CD14-positive monocyte (primary cell): ENCODE data around the gene TSPEAR. TPM values are rescaled to one million over a fixed set of nuclear protein-coding genes. Genes with fewer than 3 reads are reported as not detected.

Source experiments
- DNase-seq, 3 donors: peaks; one replicate each; pipeline ENCODE4 v3.0.0-alpha.2; 2011 to 2022
- H2AFZ ChIP-seq: 2 replicates; pipeline ENCODE4 v1.6.0; 2012; ENCODE audit warnings: mild to moderate bottlenecking, low read depth, low read length, inconsistent platforms; ENCODE audit not compliant: insufficient read depth, poor library complexity, severe bottlenecking
- H3K27ac ChIP-seq, 2 donors: 1 replicate in 1 of 2; 2 replicates in 1 of 2; pipeline ENCODE4 v1.5.1; 2012 to 2013; ENCODE audit warnings: low read length in 2 of 2, control low read depth in 1 of 2, inconsistent platforms in 1 of 2, low read depth in 1 of 2, mild to moderate bottlenecking in 1 of 2
- H3K27me3 ChIP-seq, 2 donors: one replicate each; pipeline versions ENCODE4 v1.6.0 to v1.6.1; 2011 to 2013; ENCODE audit warnings: low read length in 2 of 2; ENCODE audit not compliant: control insufficient read depth in 2 of 2, insufficient read depth in 2 of 2
- H3K36me3 ChIP-seq, 2 donors: replicated peaks in 1 of 2; 1 replicate in 1 of 2; 2 replicates in 1 of 2; pipeline versions ENCODE4 v1.5.1 to v1.6.1; 2012 to 2013; ENCODE audit warnings: low read length in 2 of 2, control low read depth in 1 of 2, inconsistent platforms in 1 of 2, mild to moderate bottlenecking in 1 of 2; ENCODE audit not compliant: insufficient read depth in 2 of 2, control insufficient read depth in 1 of 2
- H3K4me1 ChIP-seq, 2 donors: 1 replicate in 1 of 2; 2 replicates in 1 of 2; pipeline versions ENCODE4 v1.5.1 to v1.6.1; 2012 to 2013; ENCODE audit warnings: low read length in 2 of 2, control low read depth in 1 of 2, inconsistent platforms in 1 of 2, mild to moderate bottlenecking in 1 of 2, moderate library complexity in 1 of 2; ENCODE audit not compliant: insufficient read depth in 2 of 2, control insufficient read depth in 1 of 2
- H3K4me2 ChIP-seq: replicated peaks from 2 replicates; pipeline ENCODE3; 2012; ENCODE audit warnings: low read length, moderate library complexity, mild to moderate bottlenecking; ENCODE audit not compliant: poor library complexity, severe bottlenecking; ENCODE audit errors: extremely low read depth
- H3K4me3 ChIP-seq, 3 experiments: fragments of 200-600 bp in 1 of 3; sonication (generic) in 1 of 3; replicated peaks in 1 of 3; 1 replicate in 2 of 3; 2 replicates in 1 of 3; pipeline ENCODE4 v1.5.1; 2011 to 2013; ENCODE audit warnings: low read length in 3 of 3, mild to moderate bottlenecking in 3 of 3, control low read depth in 2 of 3, low read depth in 2 of 3, inconsistent platforms in 1 of 3, moderate library complexity in 1 of 3
- H3K79me2 ChIP-seq: 2 replicates; pipeline ENCODE4 v1.6.0; 2012; ENCODE audit warnings: mild to moderate bottlenecking, control low read depth, inconsistent platforms, low read length, moderate library complexity; ENCODE audit not compliant: insufficient read depth
- H3K9ac ChIP-seq: 2 replicates; pipeline ENCODE4 v1.6.0; 2017; ENCODE audit warnings: low read length, mild to moderate bottlenecking; ENCODE audit not compliant: insufficient read depth, poor library complexity, severe bottlenecking
- H3K9me3 ChIP-seq, 2 donors: replicated peaks in 1 of 2; 1 replicate in 1 of 2; 2 replicates in 1 of 2; pipeline versions ENCODE4 v1.5.1 to v1.6.1; 2012 to 2013; ENCODE audit warnings: low read length in 2 of 2, control low read depth in 1 of 2; ENCODE audit not compliant: control insufficient read depth in 1 of 2, insufficient read depth in 1 of 2
- H4K20me1 ChIP-seq: 2 replicates; pipeline ENCODE4 v1.6.0; 2012; ENCODE audit warnings: mild to moderate bottlenecking, low read length, control low read depth, moderate library complexity; ENCODE audit not compliant: insufficient read depth
- H3K27ac Mint-ChIP-seq, 7 donors: one replicate each; pipeline ENCODE4 v1.8.0; 2020; ENCODE audit warnings: mild to moderate bottlenecking in 7 of 7, mixed read lengths in 7 of 7, moderate library complexity in 6 of 7, inconsistent platforms in 2 of 7
- H3K27me3 Mint-ChIP-seq, 3 donors: one replicate each; pipeline ENCODE4 v1.8.0; 2021 to 2022; ENCODE audit warnings: low read depth in 3 of 3, mild to moderate bottlenecking in 3 of 3, mixed read lengths in 3 of 3, moderate library complexity in 3 of 3, inconsistent platforms in 1 of 3
- H3K36me3 Mint-ChIP-seq, 2 donors: one replicate each; pipeline ENCODE4 v1.8.0; 2020; ENCODE audit warnings: mixed read lengths in 2 of 2, inconsistent platforms in 1 of 2, mild to moderate bottlenecking in 1 of 2
- H3K4me1 Mint-ChIP-seq: one replicate; pipeline ENCODE4 v1.8.0; 2020; ENCODE audit warnings: mild to moderate bottlenecking, mixed read lengths
- H3K4me3 Mint-ChIP-seq, 2 donors: one replicate each; pipeline ENCODE4 v1.8.0; 2020; ENCODE audit warnings: mild to moderate bottlenecking in 2 of 2, mixed read lengths in 2 of 2, moderate library complexity in 1 of 2
- H3K9me3 Mint-ChIP-seq, 7 donors: one replicate each; pipeline ENCODE4 v1.8.0; 2020 to 2022; ENCODE audit warnings: mixed read lengths in 7 of 7, mild to moderate bottlenecking in 6 of 7, moderate library complexity in 6 of 7, inconsistent platforms in 2 of 7
- WGBS: methylation state at CpG from one replicate; pipeline ENCODE4 v1.1.5; 2013; ENCODE audit warnings: missing lambda C conversion rate; ENCODE audit not compliant: insufficient coverage; 5-methylcytosine and 5-hydroxymethylcytosine counted together
- intact Hi-C, 2 donors: fragments of 100-400 bp; cut with micrococcal nuclease; formaldehyde crosslinking; loops; one replicate each; pipeline versions ENCODE4 v1.15.0 to v1.15.1; 2023
- polyA plus RNA-seq, 3 donors: library from polyadenylated mRNA; depleted of rRNA in 1 of 3; unstranded in 2 of 3; stranded (reverse) in 1 of 3; fragments of 300-500 nt in 2 of 3; fragments of >200 nt in 1 of 3; fragmentation: Illumina TruSeq in 2 of 3; gene quantifications; 1 replicate in 2 of 3; 2 replicates in 1 of 3; pipeline ENCODE4 v1.2.3, GENCODE V29; 2012 to 2021
- TF ChIP-seq, protein P1 (sequence below): fragments of 200-600 bp; IDR thresholded peaks from one replicate; pipeline ENCODE4 v1.8.0; 2022; ENCODE audit warnings: antibody characterized with exemption, mild to moderate bottlenecking

TSPEAR gene
- polyA plus RNA-seq, 3 donors, result not detected

DNA sequence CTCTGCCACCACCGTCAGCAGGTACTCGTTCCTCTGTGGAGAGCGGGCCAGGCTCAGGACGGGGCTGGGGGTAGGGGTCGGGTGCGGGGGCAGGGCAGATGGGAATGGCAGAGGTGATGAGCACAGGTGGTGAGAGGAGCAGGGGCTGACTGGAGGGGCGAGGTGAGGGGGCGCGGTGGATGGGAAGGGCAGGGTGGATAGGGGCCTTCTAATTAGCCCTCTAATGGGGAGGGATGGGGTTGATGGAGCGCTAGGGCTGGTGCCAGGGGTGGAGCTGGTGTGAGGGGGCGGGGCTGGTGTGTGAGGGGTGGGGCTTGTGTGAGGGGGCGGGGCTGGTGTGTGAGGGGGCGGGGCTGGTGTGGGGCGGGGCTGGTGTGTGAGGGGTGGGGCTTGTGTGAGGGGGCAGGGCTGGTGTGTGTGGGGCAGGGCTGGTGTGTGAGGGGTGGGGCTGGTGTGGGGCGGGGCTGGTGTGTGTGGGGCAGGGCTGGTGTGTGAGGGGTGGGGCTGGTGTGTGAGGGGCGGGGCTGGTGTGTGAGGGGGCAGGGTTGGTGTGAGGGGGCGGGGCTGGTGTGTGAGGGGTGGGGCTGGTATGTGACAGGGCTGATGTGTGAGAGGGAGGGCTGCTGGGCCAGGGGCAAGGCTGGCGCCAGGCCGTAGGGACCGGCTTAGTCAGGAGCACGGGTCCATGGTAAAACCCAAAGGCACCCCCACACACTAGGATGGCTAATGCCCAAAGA lies 177.3 kb downstream of the TSPEAR start:
- peaks cover 0 to 17% (median 13%) of the 10 kb centered on the region in 3 donors for H3K27me3 Mint-ChIP-seq
- H3K4me1 Mint-ChIP-seq, result no peaks in the 10 kb centered on the region
- peaks cover 0 to 4% (median 0%) of the 10 kb centered on the region in 7 donors for H3K9me3 Mint-ChIP-seq
- H3K36me3 Mint-ChIP-seq, result no peaks in the 10 kb centered on the region
- no peaks in the 10 kb centered on the region for H3K79me2 ChIP-seq
- no peaks in the 10 kb centered on the region for H3K9me3 ChIP-seq
- no peak overlapping the region for H3K4me3 Mint-ChIP-seq
- no peak overlapping the region for H3K9ac ChIP-seq
- no peak overlapping the region for H3K4me3 ChIP-seq
- no peak overlapping the region for H2AFZ ChIP-seq
- TF ChIP-seq, protein P1, sequence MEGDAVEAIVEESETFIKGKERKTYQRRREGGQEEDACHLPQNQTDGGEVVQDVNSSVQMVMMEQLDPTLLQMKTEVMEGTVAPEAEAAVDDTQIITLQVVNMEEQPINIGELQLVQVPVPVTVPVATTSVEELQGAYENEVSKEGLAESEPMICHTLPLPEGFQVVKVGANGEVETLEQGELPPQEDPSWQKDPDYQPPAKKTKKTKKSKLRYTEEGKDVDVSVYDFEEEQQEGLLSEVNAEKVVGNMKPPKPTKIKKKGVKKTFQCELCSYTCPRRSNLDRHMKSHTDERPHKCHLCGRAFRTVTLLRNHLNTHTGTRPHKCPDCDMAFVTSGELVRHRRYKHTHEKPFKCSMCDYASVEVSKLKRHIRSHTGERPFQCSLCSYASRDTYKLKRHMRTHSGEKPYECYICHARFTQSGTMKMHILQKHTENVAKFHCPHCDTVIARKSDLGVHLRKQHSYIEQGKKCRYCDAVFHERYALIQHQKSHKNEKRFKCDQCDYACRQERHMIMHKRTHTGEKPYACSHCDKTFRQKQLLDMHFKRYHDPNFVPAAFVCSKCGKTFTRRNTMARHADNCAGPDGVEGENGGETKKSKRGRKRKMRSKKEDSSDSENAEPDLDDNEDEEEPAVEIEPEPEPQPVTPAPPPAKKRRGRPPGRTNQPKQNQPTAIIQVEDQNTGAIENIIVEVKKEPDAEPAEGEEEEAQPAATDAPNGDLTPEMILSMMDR, result no peak
- no peak overlapping the region for H3K4me2 ChIP-seq
- H3K4me1 ChIP-seq, result no peaks in the 10 kb centered on the region
- H3K27ac Mint-ChIP-seq, result no peak overlapping the region
- intact Hi-C loops, result no loop called here
- H3K27me3 ChIP-seq, result no peaks in the 10 kb centered on the region
- 96% methylated on average over 9 of the region's 21 CpGs for WGBS
- no peak for DNase-seq
- H3K36me3 ChIP-seq, result no peaks in the 10 kb centered on the region
- no peak overlapping the region for H3K27ac ChIP-seq
- H4K20me1 ChIP-seq, result no peaks in the 10 kb centered on the region

DNA sequence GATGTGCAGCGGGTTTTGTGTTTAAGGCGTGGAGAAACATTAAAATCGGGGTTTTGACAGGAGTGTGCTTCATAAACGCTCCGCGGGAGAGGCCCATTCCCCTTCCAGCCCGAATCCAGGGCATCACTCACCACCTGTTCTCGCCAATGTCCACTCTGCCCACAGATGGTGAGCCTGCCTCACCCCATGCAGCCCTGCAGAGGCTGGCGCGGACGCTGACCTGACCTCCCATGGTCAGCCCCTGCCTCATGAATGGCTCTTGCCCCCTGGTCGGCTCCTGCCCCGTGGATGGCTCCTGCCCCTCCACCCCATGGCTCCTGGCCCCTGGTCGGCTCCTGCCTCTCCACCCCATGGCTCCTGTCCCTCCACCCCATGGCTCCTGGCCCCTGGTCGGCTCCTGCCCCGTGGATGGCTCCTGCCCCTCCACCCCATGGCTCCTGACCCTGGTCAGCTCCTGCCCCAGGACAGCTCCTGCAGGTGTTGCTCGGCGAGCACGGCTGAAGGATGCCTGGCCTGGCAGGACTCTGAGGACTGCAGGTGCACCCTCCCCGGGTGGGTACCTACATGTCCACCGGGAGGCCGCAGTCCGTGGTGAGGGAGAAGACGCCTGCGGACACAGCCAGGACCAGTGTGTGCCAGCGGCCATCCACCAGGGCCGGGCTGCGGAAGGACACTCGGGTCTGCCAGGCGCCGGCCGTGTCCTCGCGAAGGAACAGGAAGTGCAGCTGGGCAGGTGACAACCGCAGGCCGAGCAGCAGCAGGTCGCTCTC lies 178.1 kb downstream of the TSPEAR start:
- Histone ChIP-seq H3K79me2 (no peaks in the 10 kb centered on the region), H3K9ac (no peak overlapping the region), H3K27ac (no peak overlapping the region), H3K4me3 (no peak overlapping the region), H4K20me1 (no peaks in the 10 kb centered on the region), H3K4me1 (no peaks in the 10 kb centered on the region), H3K4me2 (no peak overlapping the region), H3K9me3 (no peaks in the 10 kb centered on the region), H3K27me3 (no peaks in the 10 kb centered on the region), H3K36me3 (no peaks in the 10 kb centered on the region), H2AFZ (no peak overlapping the region)
- Mint-ChIP-seq H3K4me3 (no peak overlapping the region), H3K4me1 (no peaks in the 10 kb centered on the region), H3K27ac (no peak overlapping the region), H3K9me3 (peaks cover 0 to 4% (median 0%) of the 10 kb centered on the region in 7 donors), H3K27me3 (peaks cover 0 to 17% (median 13%) of the 10 kb centered on the region in 3 donors), H3K36me3 (no peaks in the 10 kb centered on the region)
- TF ChIP-seq, protein P1, result no peak
- intact Hi-C loops, result no loop called here
- WGBS, result 95% methylated on average over 36 of the region's 37 CpGs
- DNase-seq, result no peak
